Left renal cortex interstitium (tissue), 4 donors: ENCODE data around the gene MAGI1. TPM values are rescaled to one million over a fixed set of nuclear protein-coding genes. Genes with fewer than 3 reads are reported as not detected.
A peak's percentile ranks its signal among the peaks of the same experiment; 100 is the strongest.
"Not testable (repeated sequence)": the region's sequence is repeated elsewhere in the genome, so short reads cannot be mapped to it uniquely, and the experiment has no call there.

Experiments
- DNase-seq, 4 donors: peaks; one replicate each; pipeline ENCODE4 v3.0.0-alpha.2; 2013; ENCODE audit warnings: low read depth in 4 of 4, low spot score in 2 of 4, missing footprints in 1 of 4
- polyA plus RNA-seq, 4 donors: library from polyadenylated mRNA; unstranded; fragments of 120-200 nt; gene quantifications; one replicate each; pipeline ENCODE4 v1.2.1, GENCODE V29; 2013; ENCODE audit not compliant: insufficient read length in 4 of 4

The MAGI1 gene
- polyA plus RNA-seq, result 10 to 100 TPM; 26.2 to 34.5 (median 28.6) TPM

DNA sequence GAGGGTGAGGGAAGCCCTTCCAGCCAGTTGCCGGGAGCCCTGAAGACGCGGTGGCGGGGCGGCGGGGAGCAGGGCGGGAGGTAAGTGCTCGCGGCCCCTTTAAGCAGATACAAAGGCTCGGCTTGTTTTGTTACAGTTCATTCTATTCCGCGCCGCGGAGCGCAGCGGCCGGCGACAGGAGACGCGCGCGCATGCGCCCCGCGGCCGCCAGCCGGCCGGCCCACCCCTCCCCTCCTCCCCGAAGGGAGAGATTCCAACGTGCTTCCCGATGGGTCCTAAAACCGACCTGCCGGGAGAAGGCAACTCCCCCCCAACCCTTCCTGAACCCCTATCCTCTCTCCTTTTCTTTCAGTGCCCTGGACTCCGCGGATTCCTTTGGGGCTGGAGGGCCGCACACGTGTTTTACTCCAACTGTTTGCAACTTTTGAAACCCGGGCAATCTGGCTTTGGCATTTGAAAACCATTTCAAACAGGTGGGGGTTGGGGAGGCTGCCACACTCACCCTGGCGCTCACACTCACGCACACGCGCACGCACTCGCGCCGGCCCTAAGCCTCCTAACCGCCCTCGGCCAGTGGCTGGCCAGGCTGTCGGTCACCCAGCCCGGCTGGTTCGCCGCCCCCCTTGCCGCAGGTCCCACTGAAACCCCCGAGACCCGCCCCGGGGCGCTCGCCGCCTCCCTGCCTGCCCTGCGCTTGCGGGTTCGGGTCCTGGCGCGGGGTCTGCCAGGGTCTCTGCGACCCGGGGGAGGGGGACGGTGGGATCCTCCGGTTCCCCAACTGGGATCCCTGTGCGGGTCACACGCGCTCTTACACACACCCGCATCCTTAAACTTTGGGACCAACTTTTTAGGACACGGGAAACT is at the start of gene MAGI1:
MAGI1 (minus strand) TSS at position 193 of the 864 bp plus-strand sequence. CDS start 610 bp downstream, outside the sequence.
- DNase-seq, result peak; percentile 82 to 94 (median 89)

DNA sequence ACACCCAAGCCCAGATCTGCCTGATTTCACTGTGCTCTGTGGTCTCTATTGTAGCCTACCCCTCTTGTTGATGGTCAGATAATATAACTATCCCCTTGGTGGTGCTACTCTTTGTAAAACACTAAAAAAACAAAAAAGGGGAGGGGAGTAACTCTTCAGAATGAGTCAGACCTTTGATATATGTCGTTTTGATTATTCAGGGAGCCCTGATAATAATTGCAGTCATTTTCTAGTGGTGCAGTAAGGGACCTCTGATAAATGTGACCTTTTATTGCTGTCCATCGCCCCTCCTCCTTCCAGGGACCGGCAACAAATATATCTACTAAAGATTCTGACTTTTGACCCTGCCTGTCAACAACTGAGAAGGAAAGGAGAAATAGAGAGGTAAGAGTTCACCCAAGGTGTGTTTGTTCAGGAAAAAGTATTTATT is 45.1 kb upstream of the MAGI1 start:
- DNase-seq, result peak in 1 of 4 donors; percentile 7

DNA sequence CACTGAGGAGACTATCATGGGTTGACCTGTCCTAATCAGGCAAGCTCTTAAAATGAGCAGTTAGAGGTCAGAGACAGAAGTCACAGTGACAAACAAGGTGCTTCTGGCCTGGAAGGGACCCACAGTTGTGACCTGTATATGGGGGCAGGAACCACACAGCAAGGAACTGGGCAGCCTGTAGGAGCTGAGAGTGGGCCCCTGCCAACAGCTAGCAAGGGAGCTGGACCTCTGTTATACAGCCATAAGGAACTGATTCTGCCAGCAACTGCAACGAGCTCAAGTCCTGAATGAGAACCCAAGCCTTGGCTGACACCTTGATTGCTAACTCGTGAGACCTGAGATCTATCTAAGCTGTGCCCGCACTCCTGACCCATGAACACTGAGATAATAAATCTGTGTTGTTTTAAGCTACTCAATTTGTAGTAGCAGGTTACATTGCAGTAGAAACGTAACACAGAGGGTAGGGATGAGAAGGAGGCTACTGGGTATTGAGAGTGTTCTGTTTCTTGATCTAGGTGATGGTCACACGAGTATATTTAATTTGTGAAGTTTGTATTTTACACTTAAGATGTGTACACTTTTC is 44.5 kb upstream of the MAGI1 start:
- peak in 2 of 4 donors; percentile 6 to 8 for DNase-seq

GRCh38 chr3:66082679-66083078 is 44.0 kb upstream of the MAGI1 start:
- DNase-seq, result no peak

GRCh38 chr3:66080167-66080566 is 41.4 kb upstream of the MAGI1 start:
- no peak for DNase-seq

- no peak for DNase-seq
These were observed 39.3 kb upstream of the MAGI1 start for GRCh38 chr3:66077973-66078372.

DNA sequence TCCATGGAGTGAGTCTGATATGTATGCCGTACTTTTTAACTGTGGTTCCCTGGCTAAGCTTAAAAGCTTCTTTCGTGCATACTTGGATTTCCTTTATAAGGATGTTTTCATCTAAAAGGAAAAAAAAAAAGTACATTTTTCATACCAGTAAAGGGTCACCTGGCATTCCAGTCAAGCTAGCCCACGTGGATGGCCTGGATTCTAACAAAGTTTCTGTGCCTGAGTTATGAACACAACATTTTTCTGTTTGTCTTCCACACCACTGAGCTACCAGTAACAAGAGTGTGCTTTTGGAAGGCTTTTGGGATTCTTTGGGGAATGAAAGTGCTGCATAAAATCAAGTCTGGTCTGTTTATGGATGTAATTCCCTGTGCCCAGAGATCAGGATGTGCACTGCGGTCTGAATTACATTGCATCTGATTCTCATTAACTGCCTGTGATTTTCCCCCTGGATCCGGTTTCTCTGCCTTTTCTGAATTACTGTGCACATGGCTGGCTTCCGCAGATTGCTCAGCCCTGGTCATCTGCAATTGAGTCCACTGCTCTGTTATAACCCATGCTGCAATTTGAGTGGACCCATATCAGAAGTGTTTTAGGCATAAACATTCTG is 38.2 kb upstream of the MAGI1 start:
- DNase-seq, result peak in 1 of 4 donors; percentile 13

DNA sequence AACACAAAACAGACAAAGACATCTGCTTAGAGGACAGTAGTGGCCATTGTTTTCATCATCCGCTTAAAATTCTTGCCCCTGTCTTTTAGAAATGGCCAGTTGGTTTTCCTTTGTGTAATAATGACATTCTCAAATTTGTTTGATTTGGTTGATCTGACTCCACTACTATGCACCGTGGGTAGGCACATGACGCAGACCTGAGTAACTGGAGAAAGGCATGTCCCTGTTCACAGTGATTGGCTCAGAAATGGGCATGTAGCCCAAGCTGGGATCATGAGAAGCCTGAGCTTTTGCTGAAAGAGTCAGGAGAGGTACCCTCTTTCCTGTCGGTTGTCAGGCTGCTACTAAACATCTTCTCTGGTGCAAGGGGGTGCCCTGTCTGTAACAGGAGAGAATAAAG is 36.6 kb upstream of the MAGI1 start:
- DNase-seq, result no peak

- DNase-seq, result no peak
These were observed 34.9 kb upstream of the MAGI1 start for GRCh38 chr3:66073464-66074141.

DNA sequence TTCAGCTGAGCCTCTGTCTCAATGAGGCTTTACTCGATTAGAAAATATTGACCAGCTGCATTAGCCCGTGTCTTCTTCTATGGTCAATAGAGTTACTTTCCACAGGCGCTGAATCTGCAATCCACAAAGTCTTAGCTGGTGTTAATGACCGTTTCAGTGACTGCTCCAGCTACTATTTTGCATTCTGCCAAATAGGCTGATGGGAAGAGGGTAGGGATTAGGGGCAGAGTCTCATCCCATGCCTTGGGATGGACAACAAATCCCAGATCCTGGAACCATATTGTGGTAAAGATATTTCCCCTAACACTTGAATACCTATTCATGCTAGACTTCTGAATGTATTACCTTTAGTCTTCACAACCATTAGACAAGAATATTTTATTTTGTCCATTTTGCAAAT is 29.5 kb upstream of the MAGI1 start:
- DNase-seq, result no peak

DNA sequence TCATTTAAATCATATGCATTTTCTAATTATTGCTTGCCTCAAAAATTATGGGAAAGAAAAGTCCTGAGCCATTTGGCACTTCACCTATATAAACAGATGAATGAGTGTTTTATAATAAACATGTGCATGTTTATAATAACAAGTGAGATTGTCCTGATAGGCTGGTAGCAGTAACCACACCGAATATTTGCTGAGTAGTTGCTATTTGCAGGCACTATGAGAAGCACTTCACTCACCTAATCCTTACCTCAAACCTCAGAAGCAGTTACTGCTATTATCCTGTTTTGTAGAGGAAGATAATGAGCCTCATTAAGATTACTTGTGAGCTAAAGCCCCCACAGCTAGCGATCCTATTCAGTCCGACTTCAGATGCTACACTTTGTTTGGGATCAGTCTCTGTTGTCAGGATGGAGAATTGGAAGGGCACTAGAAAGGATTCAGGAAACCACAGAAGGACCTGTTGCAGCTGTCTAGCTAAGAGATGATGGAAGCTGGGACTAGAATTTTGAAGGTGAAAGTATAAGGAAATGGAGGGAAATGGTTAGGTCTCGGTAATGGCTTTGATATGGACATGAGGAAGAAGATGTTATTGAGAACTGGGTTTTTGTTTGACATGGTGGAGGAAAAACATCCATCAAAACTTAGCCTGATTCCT is 28.4 kb upstream of the MAGI1 start:
- DNase-seq, result no peak

DNA sequence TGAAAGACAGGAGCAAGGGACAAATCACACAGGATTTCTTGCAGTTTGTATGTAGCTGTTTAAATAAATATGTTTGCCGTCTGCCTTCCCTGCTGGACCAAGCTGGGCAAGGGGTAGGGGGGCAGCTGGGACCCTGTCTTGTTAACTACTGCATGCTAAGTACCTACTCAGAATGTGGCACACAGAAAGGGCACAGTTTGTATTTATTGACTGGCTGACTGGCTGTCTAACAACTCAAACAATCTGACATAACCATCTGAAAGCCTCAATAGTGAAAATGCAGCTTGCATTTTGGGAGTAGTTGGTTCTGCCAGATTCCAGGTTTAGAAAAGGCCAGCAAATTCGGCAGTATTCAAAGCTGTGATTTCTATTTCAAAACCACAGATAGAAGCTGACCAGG is 16.6 kb upstream of the MAGI1 start:
- DNase-seq, result no peak

DNA sequence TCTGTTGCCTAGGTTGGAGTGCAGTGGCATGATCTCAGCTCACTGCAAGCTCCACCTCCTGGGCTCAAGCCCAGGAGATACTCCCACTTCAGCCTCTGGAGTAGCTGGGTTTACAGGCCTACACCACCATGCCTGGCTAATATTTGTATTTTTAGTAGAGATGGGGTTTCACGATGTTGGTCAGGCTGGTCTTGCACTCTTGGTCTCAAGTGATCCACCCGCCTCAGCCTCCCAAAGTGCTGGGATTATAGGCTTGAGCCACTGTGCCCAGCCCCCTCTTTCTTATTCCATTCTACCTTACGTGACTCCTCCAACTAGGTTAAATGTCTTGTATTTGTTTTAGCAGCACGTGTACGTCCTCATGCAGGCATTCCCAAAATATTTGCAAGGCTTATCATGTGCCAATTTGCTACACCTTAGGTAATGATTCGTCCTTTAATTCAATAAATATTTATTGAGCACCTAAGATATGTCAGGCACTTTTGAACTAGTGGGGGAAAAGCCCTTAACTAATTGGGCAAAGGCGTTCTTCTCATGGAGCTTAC is 14.9 kb upstream of the MAGI1 start:
- no peak for DNase-seq

GRCh38 chr3:66052721-66053549 is 14.2 kb upstream of the MAGI1 start:
- no peak for DNase-seq

- no peak for DNase-seq
These were observed 12.1 kb upstream of the MAGI1 start for GRCh38 chr3:66050821-66051220.

GRCh38 chr3:66048051-66048395 is 9.3 kb upstream of the MAGI1 start:
- DNase-seq, result no peak

- no peak for DNase-seq
These were observed 8.8 kb upstream of the MAGI1 start for GRCh38 chr3:66047311-66048050.

- not testable (repeated sequence) for DNase-seq
These were observed 7.6 kb upstream of the MAGI1 start for GRCh38 chr3:66046321-66046720.

DNA sequence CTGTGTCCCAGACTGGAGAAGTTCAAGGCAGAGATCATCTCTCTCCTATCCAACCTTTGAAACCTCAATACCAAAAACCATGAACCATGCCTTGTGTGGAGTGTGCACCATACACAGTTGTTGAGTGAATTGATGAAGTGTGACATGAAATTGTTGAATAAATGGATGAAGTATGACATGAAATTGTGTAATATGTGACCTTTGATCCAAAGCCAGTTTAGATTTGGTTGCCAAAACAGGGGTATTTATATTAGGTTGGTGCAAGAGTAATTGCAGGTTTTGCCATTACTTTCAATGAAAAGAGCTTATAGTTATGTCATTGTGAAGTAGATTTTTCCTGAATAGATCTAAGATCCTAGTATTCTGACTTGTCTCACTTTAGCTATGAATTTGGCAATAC is 3.1 kb upstream of the MAGI1 start:
- no peak for DNase-seq
